ENCODE measurements around the gene CCL11.

GRCh38 chr17:34265711-34266110, 19.8 kb upstream of the CCL11 start:
- TF ChIP-seq CTCF (IDR thresholded peaks at IDR 0.05) (no peak), POLR2A (IDR thresholded peaks at IDR 0.05) (no peak)
